ENCODE data around the gene SCCPDH. TPM values are rescaled to one million over a fixed set of nuclear protein-coding genes. Genes with fewer than 3 reads are reported as not detected.

The SCCPDH gene
- total and polyA plus RNA-seq, 2 of the 13 experiments (the other 11 are each of a cell fraction or from before 2014, with no cell fraction given), result 36.7 to 62.3 TPM

GRCh38 chr1:246711548-246712003, 12.6 kb upstream of the SCCPDH start (continued):
- TF ChIP-seq ZNF687 (CRISPR knock-in tag; IDR thresholded peaks at IDR 0.05) (peak; percentile 39; the same call in 1 of the 2 replicates), ZNF546 (CRISPR knock-in tag; conservative IDR thresholded peaks at IDR 0.05) (0 out of 2 replicates have a peak, but pooled peaks have one; percentile 52), MZF1 (CRISPR knock-in tag; IDR thresholded peaks at IDR 0.05; ENCODE audit: borderline replicate concordance) (no peak), SALL1 (CRISPR knock-in tag; IDR thresholded peaks at IDR 0.05) (peak; percentile 53), LCORL (IDR thresholded peaks at IDR 0.05) (no peak), LCORL (CRISPR knock-in tag; IDR thresholded peaks at IDR 0.05) (peak; percentile 57; the same call in 1 of the 2 replicates), ARNT2 (CRISPR knock-in tag; IDR thresholded peaks at IDR 0.05; ENCODE audit: low read depth) (peak; percentile 59; the same call in 1 of the 2 replicates), ZNF407 (CRISPR knock-in tag; IDR thresholded peaks at IDR 0.05; ENCODE audit: not compliant biosample characterization) (no peak), MEIS2 (CRISPR knock-in tag; IDR thresholded peaks at IDR 0.05) (no peak), HOXA3 (CRISPR knock-in tag; IDR thresholded peaks at IDR 0.05) (peak; percentile 42; the same call in 1 of the 2 replicates), AHDC1 (CRISPR knock-in tag; IDR thresholded peaks at IDR 0.05; ENCODE audit: borderline replicate concordance) (0 out of 2 replicates have a peak, but pooled peaks have one; percentile 46)

Data from HepG2 (cell line).